HUES64 (cell line): Measurements from ENCODE around the gene C18orf32.

Experiments
- H3K27ac ChIP-seq: 2 replicates; pipeline ENCODE4 v1.7.0; 2013; ENCODE audit warnings: low read depth, low read length, inconsistent platforms
- H3K27me3 ChIP-seq: 2 replicates; pipeline ENCODE4 v1.6.1; 2013; ENCODE audit warnings: mild to moderate bottlenecking, low read length; ENCODE audit not compliant: insufficient read depth
- H3K36me3 ChIP-seq: 2 replicates; pipeline ENCODE4 v1.6.1; 2013; ENCODE audit warnings: mild to moderate bottlenecking, low read length; ENCODE audit not compliant: insufficient read depth
- H3K4me1 ChIP-seq: 2 replicates; pipeline ENCODE4 v1.6.1; 2013; ENCODE audit warnings: mild to moderate bottlenecking, low read length, moderate library complexity; ENCODE audit not compliant: insufficient read depth
- H3K4me3 ChIP-seq: 2 replicates; pipeline ENCODE4 v1.5.1; 2013; ENCODE audit warnings: mild to moderate bottlenecking, low read length, moderate library complexity
- H3K9ac ChIP-seq: 2 replicates; pipeline ENCODE4 v1.6.1; 2013; ENCODE audit warnings: mild to moderate bottlenecking, low read depth, low read length
- H3K9me3 ChIP-seq: 2 replicates; pipeline ENCODE4 v1.6.1; 2013; ENCODE audit warnings: low read depth, low read length; ENCODE audit not compliant: insufficient read depth
- WGBS: fragments of 150-250, 120-280 bp; methylation state at CpG from one replicate; pipeline ENCODE4 v1.1.7; 2013; ENCODE audit warnings: missing lambda C conversion rate; 5-methylcytosine and 5-hydroxymethylcytosine counted together

Gene C18orf32

DNA sequence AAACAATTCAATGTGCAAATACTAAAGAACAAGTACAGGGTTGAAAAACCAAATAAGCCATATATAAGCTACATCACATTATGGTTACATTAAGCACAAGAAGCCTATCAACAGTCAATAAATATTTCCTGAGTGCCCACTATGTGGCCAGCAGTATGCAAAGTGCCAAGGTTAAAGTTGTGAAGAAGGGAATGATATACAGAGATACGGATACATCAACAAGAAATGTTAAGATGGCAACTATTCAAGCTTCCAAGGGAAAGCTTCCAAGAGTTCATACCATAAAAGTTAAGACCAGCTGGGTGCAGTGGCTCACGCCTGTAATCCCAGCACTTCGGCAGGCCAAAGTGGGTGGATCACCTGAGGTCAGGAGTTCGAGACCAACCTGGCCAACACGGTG is 40.6 kb downstream of the C18orf32 start:
- no peaks in the 10 kb centered on the region; the same call in 1 of the 2 replicates for H3K36me3 ChIP-seq
- H3K4me3 ChIP-seq, result no peak overlapping the region
- 98% methylated on average over 5 of the region's 5 CpGs for WGBS

DNA sequence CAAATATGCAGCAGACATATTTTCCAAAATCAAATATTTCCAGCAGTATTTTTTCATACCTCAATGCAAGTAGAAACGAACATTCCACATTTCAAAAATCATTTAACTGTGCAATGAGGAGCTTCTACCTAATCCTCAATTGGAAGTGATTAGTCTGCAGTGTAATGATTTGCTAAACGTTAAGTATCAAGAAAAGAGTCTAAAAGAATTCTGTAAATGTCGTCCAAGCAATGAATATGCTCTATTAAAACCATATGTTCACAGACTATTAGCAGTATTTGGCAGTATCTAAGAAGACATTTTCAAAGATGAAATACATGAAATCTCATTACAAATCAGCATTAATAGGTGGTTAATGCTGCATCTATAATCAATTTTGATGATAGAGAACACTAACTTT is 42.5 kb downstream of the C18orf32 start:
- Histone ChIP-seq H3K4me3 (no peak overlapping the region), H3K9me3 (peaks cover 15% of the 10 kb centered on the region), H3K27me3 (no peaks in the 10 kb centered on the region), H3K27ac (no peak overlapping the region), H3K36me3 (no peaks in the 10 kb centered on the region; the same call in 1 of the 2 replicates), H3K9ac (no peak overlapping the region), H3K4me1 (no peaks in the 10 kb centered on the region)
- WGBS, result 92% methylated on average over 3 of the region's 3 CpGs

More for the DNA sequence above, 40.6 kb downstream of the C18orf32 start:
- H3K27me3 ChIP-seq, result no peaks in the 10 kb centered on the region
- peaks cover 32% of the 10 kb centered on the region for H3K9me3 ChIP-seq
- no peaks in the 10 kb centered on the region for H3K4me1 ChIP-seq
- H3K9ac ChIP-seq, result no peak overlapping the region
- no peak overlapping the region for H3K27ac ChIP-seq

DNA sequence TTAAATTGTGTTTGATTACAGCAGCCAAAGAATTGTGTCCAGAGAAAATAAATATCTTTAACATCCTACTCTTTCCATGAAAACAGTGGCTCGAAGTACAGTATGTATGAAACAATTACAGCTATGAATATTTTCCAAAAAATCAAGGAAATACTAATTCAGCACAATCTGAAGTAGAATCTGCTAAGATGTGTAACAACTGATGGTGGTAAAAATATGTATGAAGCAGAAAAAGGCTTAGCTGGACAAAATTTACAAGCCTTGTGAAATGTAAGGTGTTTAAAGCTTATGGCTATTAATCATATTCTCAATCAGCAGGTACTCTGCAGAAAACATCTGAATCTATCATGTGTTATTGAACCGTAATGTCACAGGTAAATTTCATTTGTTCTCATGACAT is 43.2 kb downstream of the C18orf32 start:
- Histone ChIP-seq H3K4me1 (no peaks in the 10 kb centered on the region), H3K9ac (no peak overlapping the region)
- WGBS, result 100% methylated on average over 2 of the region's 2 CpGs

DNA sequence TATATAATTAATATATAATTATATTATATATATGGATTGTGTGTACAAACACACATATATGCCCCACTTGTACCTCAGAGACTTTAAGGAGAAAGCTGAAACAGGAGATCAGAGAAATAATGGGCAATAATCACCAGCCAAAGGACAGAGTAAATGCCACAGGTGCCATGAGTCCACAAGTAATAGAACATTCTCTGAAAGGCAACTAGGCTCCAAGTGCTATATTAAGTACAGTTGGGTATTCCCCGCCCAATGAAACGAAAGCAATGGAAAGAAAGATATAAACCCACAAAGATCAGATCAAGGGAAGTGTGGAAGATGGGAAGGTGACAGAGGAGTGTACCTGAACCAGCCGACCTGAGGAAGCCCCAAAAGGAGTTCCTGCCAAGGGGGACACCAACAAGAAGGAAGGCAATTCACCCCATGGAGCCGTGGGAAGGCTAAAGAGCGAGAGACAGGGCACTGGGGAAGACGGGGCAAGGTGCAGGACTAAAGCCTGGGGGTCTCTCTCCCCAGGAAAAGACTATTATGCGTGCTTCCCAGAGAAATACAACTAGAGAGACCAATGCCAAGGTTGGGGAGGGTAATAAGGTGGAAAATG is 45.6 kb downstream of the C18orf32 start:
- H3K4me3 ChIP-seq, result no peak overlapping the region
- no peak overlapping the region for H3K27ac ChIP-seq
- H3K9me3 ChIP-seq, result no peaks in the 10 kb centered on the region
- no peak overlapping the region for H3K9ac ChIP-seq
- H3K36me3 ChIP-seq, result no peaks in the 10 kb centered on the region
- 92% methylated on average over 7 of the region's 7 CpGs for WGBS
- H3K4me1 ChIP-seq, result no peaks in the 10 kb centered on the region
- H3K27me3 ChIP-seq, result no peaks in the 10 kb centered on the region

More for the DNA sequence above, 43.2 kb downstream of the C18orf32 start:
- no peaks in the 10 kb centered on the region; the same call in 1 of the 2 replicates for H3K36me3 ChIP-seq
- no peaks in the 10 kb centered on the region for H3K27me3 ChIP-seq
- H3K4me3 ChIP-seq, result no peak overlapping the region
- no peak overlapping the region for H3K27ac ChIP-seq
- peaks cover 7% of the 10 kb centered on the region for H3K9me3 ChIP-seq

DNA sequence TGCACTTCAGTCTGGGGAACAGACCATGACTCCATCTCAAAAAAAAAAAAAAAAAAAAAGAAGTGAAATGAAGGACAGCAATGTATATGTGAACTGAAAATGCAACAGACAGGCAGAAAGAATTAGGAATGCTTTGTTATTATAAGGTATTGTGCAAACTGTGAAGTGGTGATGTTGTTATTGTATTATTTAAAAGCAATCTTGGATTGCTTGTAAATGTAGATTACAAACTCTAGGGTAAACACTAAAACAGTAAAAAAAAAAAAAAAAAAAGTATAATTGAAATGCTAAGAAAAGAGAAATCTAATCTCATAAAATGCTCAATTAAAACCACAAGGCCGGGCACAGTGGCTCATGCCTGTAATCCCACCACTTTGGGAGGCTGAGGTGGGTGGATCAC is 51.9 kb downstream of the C18orf32 start:
- H3K9me3 ChIP-seq, result no peaks in the 10 kb centered on the region
- no peak overlapping the region for H3K9ac ChIP-seq
- H3K27me3 ChIP-seq, result no peaks in the 10 kb centered on the region
- H3K4me3 ChIP-seq, result no peak overlapping the region
- no peak overlapping the region for H3K27ac ChIP-seq
- peaks cover 12% of the 10 kb centered on the region for H3K4me1 ChIP-seq
- 100% methylated on average over 1 of the region's 1 CpG for WGBS
- H3K36me3 ChIP-seq, result no peaks in the 10 kb centered on the region

DNA sequence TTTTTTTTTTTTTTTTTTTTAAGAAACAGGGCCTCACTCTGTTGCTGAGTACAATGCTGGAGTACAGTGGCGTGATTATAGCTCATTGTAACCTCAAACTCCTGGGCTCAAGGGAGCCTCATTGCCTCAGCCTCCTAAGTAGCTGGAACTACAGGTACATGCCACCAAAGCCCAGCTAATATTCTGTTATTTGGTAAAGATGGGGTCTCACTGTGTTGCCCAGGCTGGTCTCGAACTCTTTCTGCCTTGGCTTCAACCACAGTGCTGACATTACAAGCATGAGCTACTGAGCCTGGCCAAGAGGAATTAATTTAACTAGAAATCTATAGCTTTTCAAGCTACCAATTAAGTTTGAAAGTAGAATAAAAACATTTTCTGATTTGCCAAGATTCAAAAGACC is 54.4 kb downstream of the C18orf32 start:
- Histone ChIP-seq H3K27me3 (no peaks in the 10 kb centered on the region), H3K4me1 (peaks cover 12% of the 10 kb centered on the region), H3K4me3 (no peak overlapping the region), H3K9ac (no peak overlapping the region), H3K36me3 (no peaks in the 10 kb centered on the region; the same call in 1 of the 2 replicates), H3K27ac (no peak overlapping the region), H3K9me3 (no peaks in the 10 kb centered on the region)
- WGBS, result 100% methylated on average over 2 of the region's 2 CpGs

DNA sequence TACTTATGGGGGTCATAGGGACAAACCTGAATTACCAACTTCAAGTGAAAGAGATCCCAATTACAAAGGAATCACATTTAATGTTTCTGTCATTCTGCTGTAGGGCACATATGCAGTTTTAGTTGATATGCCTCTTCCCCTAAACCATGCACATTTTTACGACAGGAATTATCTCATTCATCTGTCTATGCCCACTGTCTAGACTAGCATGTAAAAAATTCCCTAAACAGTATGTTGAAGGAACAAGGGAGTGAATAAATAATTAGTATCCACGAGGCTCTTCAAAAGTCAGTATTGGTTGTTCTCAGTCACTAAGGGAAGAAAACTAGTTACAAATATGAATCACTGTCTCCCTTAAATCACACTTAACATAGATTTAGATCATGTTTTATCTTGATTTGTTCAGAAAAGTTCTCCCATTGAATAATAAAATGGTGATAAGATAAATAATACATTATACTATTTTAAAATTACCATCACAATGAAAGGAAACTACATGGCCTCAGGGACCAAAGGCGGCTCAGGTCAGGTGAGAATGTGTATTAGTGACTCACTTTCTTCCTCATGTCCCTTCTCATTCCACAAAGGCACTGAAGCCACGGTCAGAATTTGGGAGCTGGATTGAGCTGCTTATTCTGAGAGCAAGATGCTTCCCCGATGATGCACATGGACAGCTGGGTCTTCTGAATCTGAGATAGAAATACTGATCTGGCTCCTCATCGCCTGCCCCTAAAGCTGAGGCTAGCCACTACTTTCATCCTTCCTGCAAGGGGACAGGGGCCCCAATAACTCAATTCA is 55.7 kb downstream of the C18orf32 start:
- Histone ChIP-seq H3K27ac (peak overlapping the region; percentile 25; the same call in 1 of the 2 replicates), H3K27me3 (no peaks in the 10 kb centered on the region), H3K4me1 (peaks cover 12% of the 10 kb centered on the region), H3K9ac (no peak overlapping the region), H3K36me3 (peaks cover 5% of the 10 kb centered on the region; the same call in 1 of the 2 replicates), H3K4me3 (no peak overlapping the region), H3K9me3 (no peaks in the 10 kb centered on the region)
- WGBS, result 81% methylated on average over 5 of the region's 6 CpGs
